Raji (cell line): ENCODE data around the gene PTPRN2.

ENCODE experiments used
- POLR2A ChIP-seq: IDR thresholded peaks from 2 replicates; pipeline ENCODE4 v1.6.1; 2011; ENCODE audit warnings: low read depth, low read length, control low read depth; ENCODE audit not compliant: insufficient read depth

Gene PTPRN2

GRCh38 chr7:158467562-158467961 lies 120.1 kb downstream of the PTPRN2 start:
- no peak for TF ChIP-seq POLR2A

- no peak for TF ChIP-seq POLR2A
Measured at GRCh38 chr7:158463317-158463716, 124.3 kb downstream of the PTPRN2 start.

- TF ChIP-seq POLR2A: no peak
Measured at GRCh38 chr7:158461824-158462223, 125.8 kb downstream of the PTPRN2 start.

- no peak for TF ChIP-seq POLR2A
Measured at GRCh38 chr7:158460665-158461064, 127.0 kb downstream of the PTPRN2 start.

- no peak for TF ChIP-seq POLR2A
Measured at GRCh38 chr7:158458716-158459282, 128.8 kb downstream of the PTPRN2 start.

GRCh38 chr7:158458096-158458495 lies 129.5 kb downstream of the PTPRN2 start:
- TF ChIP-seq POLR2A: no peak

- TF ChIP-seq POLR2A: no peak
Measured at GRCh38 chr7:158454631-158455030, 133.0 kb downstream of the PTPRN2 start.

- TF ChIP-seq POLR2A: no peak
Measured at GRCh38 chr7:158453663-158454062, 134.0 kb downstream of the PTPRN2 start.

GRCh38 chr7:158452331-158452730 lies 135.3 kb downstream of the PTPRN2 start:
- no peak for TF ChIP-seq POLR2A

GRCh38 chr7:158450476-158451124 lies 137.0 kb downstream of the PTPRN2 start:
- no peak for TF ChIP-seq POLR2A

GRCh38 chr7:158449942-158450341 lies 137.7 kb downstream of the PTPRN2 start:
- TF ChIP-seq POLR2A: no peak

- no peak for TF ChIP-seq POLR2A
Measured at GRCh38 chr7:158449266-158449665, 138.4 kb downstream of the PTPRN2 start.

GRCh38 chr7:158448430-158449100 lies 139.1 kb downstream of the PTPRN2 start:
- no peak for TF ChIP-seq POLR2A

GRCh38 chr7:158447506-158448171 lies 140.0 kb downstream of the PTPRN2 start:
- no peak for TF ChIP-seq POLR2A

- no peak for TF ChIP-seq POLR2A
Measured at GRCh38 chr7:158447151-158447505, 140.5 kb downstream of the PTPRN2 start.

GRCh38 chr7:158446706-158447105 lies 140.9 kb downstream of the PTPRN2 start:
- TF ChIP-seq POLR2A: no peak
